Stomach (tissue), 9 donors: ENCODE data around the gene LGI2. TPM values are rescaled to one million over a fixed set of nuclear protein-coding genes. Genes with fewer than 3 reads are reported as not detected.

Source experiments
- DNase-seq, 2 donors: peaks; one replicate each; pipeline versions ENCODE4 v3.0.0 to v3.0.0-alpha.2; 2013 to 2019
- H3K27ac ChIP-seq, 5 donors: fragments of 200-600 bp in 4 of 5; sonication (generic) in 4 of 5; one replicate each; pipeline ENCODE4 v1.5.1; 2013 to 2019; ENCODE audit warnings: mild to moderate bottlenecking in 1 of 5, moderate library complexity in 1 of 5
- H3K27me3 ChIP-seq, 3 donors: fragments of 200-600 bp; sonication (generic); one replicate each; pipeline ENCODE4 v1.5.1; 2017 to 2019; ENCODE audit warnings: mixed run types in 1 of 3
- H3K36me3 ChIP-seq, 4 donors: fragments of 200-600 bp; sonication (generic); 1 replicate in 3 of 4; 2 replicates in 1 of 4; pipeline ENCODE4 v1.5.1; 2016 to 2019
- H3K4me1 ChIP-seq, 4 donors: fragments of 200-600 bp; sonication (generic); one replicate each; pipeline ENCODE4 v1.5.1; 2016 to 2019
- H3K4me3 ChIP-seq, 4 donors: fragments of 200-600 bp; sonication (generic) in 3 of 4; one replicate each; pipeline ENCODE4 v1.5.1; 2016 to 2019; ENCODE audit warnings: mild to moderate bottlenecking in 1 of 4
- H3K9me3 ChIP-seq, 4 donors: fragments of 200-600 bp; sonication (generic); one replicate each; pipeline ENCODE4 v1.5.1; 2016 to 2019
- EP300 ChIP-seq: sonication (generic); formaldehyde crosslinking; IDR thresholded peaks from one replicate; pipeline ENCODE4 v1.6.1; 2017; ENCODE audit warnings: antibody characterized with exemption
- POLR2A ChIP-seq, 4 donors: fragments of 450-650 bp; IDR thresholded peaks; one replicate each; pipeline ENCODE4 v1.6.1; 2016; ENCODE audit warnings: antibody characterized with exemption in 4 of 4, control low read depth in 2 of 4, mild to moderate bottlenecking in 1 of 4, moderate library complexity in 1 of 4
- POLR2AphosphoS5 ChIP-seq, 3 donors: sonication (generic); formaldehyde crosslinking; IDR thresholded peaks; one replicate each; pipeline ENCODE4 v1.6.1; 2016; ENCODE audit warnings: antibody characterized with exemption in 3 of 3
- WGBS, 5 donors: extraction: QIAGEN DNeasy Blood & Tissue Kit in 3 of 5; methylation state at CpG; one replicate each; pipeline versions ENCODE4 v1.1.5 to v1.1.7; 2013 to 2018; 5-methylcytosine and 5-hydroxymethylcytosine counted together
- intact Hi-C: fragments of 100-400 bp; cut with DNase I; formaldehyde crosslinking; loops from one replicate; pipeline ENCODE4 v1.15.1; 2023; ENCODE audit warnings: low total_unique reads
- polyA plus RNA-seq, 3 donors: library from polyadenylated mRNA; stranded (reverse); fragments of 200-250 nt; gene quantifications; one replicate each; pipeline ENCODE4 v1.2.3, GENCODE V29; 2013
- total RNA-seq, 5 donors: library from RNA; depleted of rRNA; stranded (reverse); fragments of >200 nt; gene quantifications; one replicate each; pipeline versions ENCODE4 v1.1.0 to v1.2.3, GENCODE V29; 2014 to 2016
- TF ChIP-seq, protein P1 (sequence below), 7 experiments: fragments of 450-650 bp in 4 of 7; fragments of 200-600 bp in 3 of 7; sonication (generic) in 3 of 7; IDR thresholded peaks; one replicate each; pipeline ENCODE4 v1.5.1; 2016 to 2019; ENCODE audit warnings: antibody characterized with exemption in 7 of 7, control low read depth in 2 of 7, mild to moderate bottlenecking in 1 of 7
- donor health status: healthy with polysubstance abuse.
- donor health status: Bipolar disorder and iron deficiency.
- donor health status: healthy.

LGI2 gene
- total and polyA plus RNA-seq, 8 donors = 0.10 to 9.1 (median 0.31) TPM; not detected in 3

DNA sequence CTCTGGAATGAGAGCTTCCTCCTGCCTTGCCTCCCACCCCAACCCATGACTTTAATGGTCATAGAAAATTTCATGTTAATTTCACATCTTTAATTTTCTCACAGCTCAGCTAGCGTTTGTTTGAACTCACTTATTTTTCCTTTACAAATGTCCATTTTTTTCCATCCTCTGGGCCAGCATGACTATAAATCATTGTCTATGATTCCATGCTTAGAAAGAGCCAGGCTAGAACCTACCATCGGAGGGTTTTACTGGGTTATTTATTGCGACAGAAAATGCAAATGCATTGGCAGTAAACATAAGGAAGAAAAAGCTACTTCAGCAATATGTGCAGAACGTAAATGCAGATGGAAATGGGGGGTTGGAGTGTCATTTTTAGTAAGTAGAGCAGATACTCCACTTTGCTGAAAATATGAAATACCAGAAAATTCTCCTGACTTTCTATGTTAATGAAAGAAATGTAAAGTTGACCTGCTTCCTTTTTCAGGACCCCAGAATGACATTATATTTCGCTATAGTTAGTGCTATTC, 37.1 kb downstream of the LGI2 start:
- DNase-seq = no peak
- TF ChIP-seq POLR2AphosphoS5 (IDR thresholded peaks at IDR 0.05) = no peak
- TF ChIP-seq, protein P1, sequence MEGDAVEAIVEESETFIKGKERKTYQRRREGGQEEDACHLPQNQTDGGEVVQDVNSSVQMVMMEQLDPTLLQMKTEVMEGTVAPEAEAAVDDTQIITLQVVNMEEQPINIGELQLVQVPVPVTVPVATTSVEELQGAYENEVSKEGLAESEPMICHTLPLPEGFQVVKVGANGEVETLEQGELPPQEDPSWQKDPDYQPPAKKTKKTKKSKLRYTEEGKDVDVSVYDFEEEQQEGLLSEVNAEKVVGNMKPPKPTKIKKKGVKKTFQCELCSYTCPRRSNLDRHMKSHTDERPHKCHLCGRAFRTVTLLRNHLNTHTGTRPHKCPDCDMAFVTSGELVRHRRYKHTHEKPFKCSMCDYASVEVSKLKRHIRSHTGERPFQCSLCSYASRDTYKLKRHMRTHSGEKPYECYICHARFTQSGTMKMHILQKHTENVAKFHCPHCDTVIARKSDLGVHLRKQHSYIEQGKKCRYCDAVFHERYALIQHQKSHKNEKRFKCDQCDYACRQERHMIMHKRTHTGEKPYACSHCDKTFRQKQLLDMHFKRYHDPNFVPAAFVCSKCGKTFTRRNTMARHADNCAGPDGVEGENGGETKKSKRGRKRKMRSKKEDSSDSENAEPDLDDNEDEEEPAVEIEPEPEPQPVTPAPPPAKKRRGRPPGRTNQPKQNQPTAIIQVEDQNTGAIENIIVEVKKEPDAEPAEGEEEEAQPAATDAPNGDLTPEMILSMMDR (IDR thresholded peaks at IDR 0.05) = no peak
- TF ChIP-seq POLR2A (IDR thresholded peaks at IDR 0.05) = no peak
- no peak for TF ChIP-seq EP300
- no peaks in the 10 kb centered on the region for H3K36me3 ChIP-seq
- 69 to 78% (median 71%) methylated on average over 5 of the region's 5 CpGs for WGBS, 5 donors
- intact Hi-C loops = no loop called here
- peaks cover 0 to 4% (median 0%) of the 10 kb centered on the region in 4 donors for H3K9me3 ChIP-seq
- H3K27me3 ChIP-seq = no peaks in the 10 kb centered on the region
- no peak overlapping the region for H3K27ac ChIP-seq
- no peaks in the 10 kb centered on the region for H3K4me1 ChIP-seq
- no peak overlapping the region for H3K4me3 ChIP-seq

DNA sequence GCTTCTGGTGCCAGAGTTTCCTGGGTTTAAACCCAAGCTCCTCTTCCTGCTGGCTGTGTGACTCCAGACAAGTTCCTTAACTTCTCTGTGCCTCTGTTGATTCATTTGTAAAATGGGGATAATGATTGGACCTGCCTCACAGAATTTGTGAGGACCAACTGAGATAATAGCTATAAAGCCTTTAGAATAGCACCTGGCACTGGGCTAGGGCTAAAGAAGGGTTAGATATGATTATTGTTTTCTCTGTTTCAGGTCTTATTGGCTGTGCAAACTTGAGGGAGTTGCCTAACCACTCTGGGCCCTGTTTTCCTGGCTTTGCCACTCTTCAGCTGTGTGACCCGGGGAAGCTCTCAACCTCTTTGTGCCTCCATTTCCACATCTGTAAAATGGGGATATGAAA, 37.8 kb downstream of the LGI2 start:
- H3K9me3 ChIP-seq = peaks cover 0 to 4% (median 0%) of the 10 kb centered on the region in 4 donors
- H3K4me3 ChIP-seq = no peak overlapping the region
- no peaks in the 10 kb centered on the region for H3K36me3 ChIP-seq
- intact Hi-C loops = no loop called here
- DNase-seq = no peak
- no peaks in the 10 kb centered on the region for H3K27me3 ChIP-seq
- TF ChIP-seq EP300 = no peak
- TF ChIP-seq, protein P1 (IDR thresholded peaks at IDR 0.05) = no peak
- TF ChIP-seq POLR2AphosphoS5 (IDR thresholded peaks at IDR 0.05) = no peak
- no peak for TF ChIP-seq POLR2A (IDR thresholded peaks at IDR 0.05)
- WGBS, 5 donors = 77 to 100% (median 96%) methylated on average over 1 of the region's 1 CpG
- no peak overlapping the region for H3K27ac ChIP-seq
- no peaks in the 10 kb centered on the region for H3K4me1 ChIP-seq

DNA sequence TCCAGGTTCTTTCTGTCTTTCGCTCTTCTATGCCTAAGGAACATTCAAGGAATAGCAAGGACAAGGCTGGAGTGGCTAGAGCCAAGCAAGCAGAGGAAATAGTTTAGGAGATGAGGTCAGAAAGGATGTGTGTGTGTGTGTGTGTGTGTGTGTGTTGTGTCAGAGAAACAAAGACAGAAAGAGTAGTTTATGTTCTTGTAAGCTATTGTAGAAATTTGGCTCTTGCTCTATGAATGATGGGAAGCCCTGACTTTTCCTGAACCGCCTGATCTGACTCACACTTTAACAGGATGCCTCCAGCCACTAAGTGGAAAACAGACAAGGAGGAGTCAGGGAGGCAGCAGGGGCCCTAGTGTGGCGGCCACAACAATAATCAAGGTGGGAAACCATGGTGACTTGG, 39.7 kb downstream of the LGI2 start:
- intact Hi-C loops = no loop called here
- DNase-seq = no peak
- H3K4me3 ChIP-seq = no peak overlapping the region
- H3K36me3 ChIP-seq = no peaks in the 10 kb centered on the region
- peaks cover 0 to 5% (median 2%) of the 10 kb centered on the region in 4 donors for H3K9me3 ChIP-seq
- no peaks in the 10 kb centered on the region for H3K4me1 ChIP-seq
- WGBS, 5 donors = 58 to 85% (median 75%) methylated on average over 3 of the region's 3 CpGs
- TF ChIP-seq POLR2AphosphoS5 (IDR thresholded peaks at IDR 0.05) = no peak
- TF ChIP-seq, protein P1 (IDR thresholded peaks at IDR 0.05) = no peak
- TF ChIP-seq EP300 = no peak
- no peak for TF ChIP-seq POLR2A (IDR thresholded peaks at IDR 0.05)
- no peaks in the 10 kb centered on the region for H3K27me3 ChIP-seq
- no peak overlapping the region for H3K27ac ChIP-seq

DNA sequence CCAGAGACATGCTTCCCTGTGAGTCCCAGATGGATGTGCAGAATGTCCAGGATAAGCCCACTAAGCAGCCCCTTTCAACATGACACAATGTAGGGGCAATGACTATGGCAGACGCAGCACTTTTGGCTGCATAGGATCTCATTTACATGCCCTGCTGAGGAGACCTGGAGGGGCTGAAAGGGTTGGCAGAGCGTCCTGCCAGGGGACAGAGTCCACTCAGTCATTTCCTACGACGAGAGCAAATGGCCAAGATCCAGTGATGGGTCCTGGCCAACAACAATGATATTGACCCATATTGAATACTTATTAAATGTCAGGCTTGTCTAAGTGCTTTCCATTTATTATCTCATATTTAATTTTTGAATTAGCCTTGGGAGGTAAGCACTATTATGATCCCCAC, 41.4 kb downstream of the LGI2 start:
- no peak overlapping the region for H3K27ac ChIP-seq
- no peak overlapping the region for H3K4me3 ChIP-seq
- H3K27me3 ChIP-seq = no peaks in the 10 kb centered on the region
- WGBS, 5 donors = 70 to 81% (median 71%) methylated on average over 4 of the region's 4 CpGs
- intact Hi-C loops = no loop called here
- peaks cover 0 to 5% (median 2%) of the 10 kb centered on the region in 4 donors for H3K9me3 ChIP-seq
- H3K36me3 ChIP-seq = no peaks in the 10 kb centered on the region
- DNase-seq = no peak
- TF ChIP-seq, protein P1 (IDR thresholded peaks at IDR 0.05) = no peak
- TF ChIP-seq EP300 (no peak), POLR2A (IDR thresholded peaks at IDR 0.05) (no peak), POLR2AphosphoS5 (IDR thresholded peaks at IDR 0.05) (no peak)
- no peaks in the 10 kb centered on the region for H3K4me1 ChIP-seq
